HepG2 (cell line): ENCODE data around the gene PPOX. TPM values are rescaled to one million over a fixed set of nuclear protein-coding genes. Genes with fewer than 3 reads are reported as not detected.

Experiments
- ATAC-seq: fragments of 200-7000 bp; cut with Tn5 transposase; 3 replicates; pipeline ENCODE4 v1.9.1; 2020; ENCODE audit warnings: mild to moderate bottlenecking, moderate library complexity
- BruUV-seq: library from RNA; stranded (reverse); fragments of 400-500 nt; replicated peaks from 2 replicates; lab custom pipeline; 2021; lab: Mats Ljungman, UMichigan
- CTCF ChIA-PET: fragments of 300-600 bp; formaldehyde crosslinking; extraction: SDS; loops from one replicate; lab custom pipeline; 2021; ENCODE audit warnings: low total read pairs, inconsistent platforms, low intra/inter-chr PET ratio; lab: Yijun Ruan, JAX
- POLR2A ChIA-PET: fragments of 350-600 bp; sonication (Branson Sonifier 250); formaldehyde crosslinking; loops from one replicate; lab custom pipeline; 2020; ENCODE audit warnings: antibody characterized with exemption, inconsistent platforms; lab: Yijun Ruan, JAX
- DNase-seq: peaks from one replicate; pipeline ENCODE4 v3.0.0-alpha.2; 2015; ENCODE audit warnings: low spot score
- FAIRE-seq: peaks from 3 replicates; lab custom pipeline; 2011; peaks lifted over from hg19 to GRCh38; lab: Jason Lieb, UNC
- H2AFZ ChIP-seq: one replicate; pipeline ENCODE4 v1.6.1; 2011; ENCODE audit warnings: low read length, inconsistent platforms
- H3K27ac ChIP-seq: fragments of 300-600 bp; 3 replicates; pipeline ENCODE4 v1.8.0; 2011; ENCODE audit warnings: mixed run types, mild to moderate bottlenecking, mixed read lengths, low read length, inconsistent platforms; ENCODE audit not compliant: insufficient read depth; ENCODE audit errors: extremely low read length
- H3K27me3 ChIP-seq, 2 experiments: fragments of 200-600 bp in 1 of 2; 2 replicates in 1 of 2; 3 replicates in 1 of 2; pipeline versions ENCODE4 v1.6.0 to v1.8.0; 2011; ENCODE audit warnings: low read length in 2 of 2, mild to moderate bottlenecking in 2 of 2, moderate library complexity in 2 of 2, inconsistent platforms in 1 of 2; ENCODE audit not compliant: insufficient read depth in 2 of 2, control insufficient read depth in 1 of 2
- H3K36me3 ChIP-seq, 2 experiments: fragments of 200-600 bp in 1 of 2; replicated peaks in 1 of 2; 2 replicates in 1 of 2; 3 replicates in 1 of 2; pipeline versions ENCODE4 v1.5.1 to v1.8.0; 2011; ENCODE audit warnings: low read length in 2 of 2, inconsistent platforms in 1 of 2; ENCODE audit not compliant: insufficient read depth in 2 of 2, control insufficient read depth in 1 of 2
- H3K4me1 ChIP-seq: 2 replicates; pipeline ENCODE4 v1.5.1; 2012; ENCODE audit warnings: low read length, inconsistent platforms; ENCODE audit not compliant: insufficient read depth
- H3K4me2 ChIP-seq: 2 replicates; pipeline ENCODE4 v1.6.0; 2011; ENCODE audit warnings: low read depth, low read length, inconsistent platforms
- H3K4me3 ChIP-seq, 3 experiments: fragments of 200-600 bp in 1 of 3; sonication (generic), shearing (Covaris generic) in 1 of 3; replicated peaks in 1 of 3; 2 replicates each; pipeline ENCODE4 v1.5.1; 2011 to 2016; ENCODE audit warnings: low read length in 3 of 3, inconsistent platforms in 2 of 3, low read depth in 2 of 3, mild to moderate bottlenecking in 2 of 3, control low read depth in 1 of 3, mixed read lengths in 1 of 3; ENCODE audit not compliant: insufficient read depth in 1 of 3
- H3K79me2 ChIP-seq: one replicate; pipeline ENCODE4 v1.6.1; 2011; ENCODE audit warnings: low read length, inconsistent platforms; ENCODE audit not compliant: insufficient read depth
- H3K9ac ChIP-seq: 2 replicates; pipeline ENCODE4 v1.6.0; 2011; ENCODE audit warnings: mild to moderate bottlenecking, low read depth, low read length, inconsistent platforms; ENCODE audit not compliant: insufficient read depth
- H3K9me3 ChIP-seq: 2 replicates; pipeline ENCODE4 v1.5.1; 2012; ENCODE audit warnings: mild to moderate bottlenecking, low read length
- H4K20me1 ChIP-seq: 2 replicates; pipeline ENCODE4 v1.6.0; 2011; ENCODE audit warnings: inconsistent platforms, mild to moderate bottlenecking, low read length, moderate library complexity; ENCODE audit not compliant: insufficient read depth
- CREB1 ChIP-seq, 2 experiments: fragments of 450-650 bp in 1 of 2; IDR thresholded peaks; 2 replicates each; pipeline ENCODE4 v1.6.1; 2016 to 2017; ENCODE audit warnings: control low read depth in 1 of 2, mild to moderate bottlenecking in 1 of 2, missing compliant biosample characterization in 1 of 2, missing genetic modification characterization in 1 of 2
- MIXL1 ChIP-seq: IDR thresholded peaks from 2 replicates; pipeline ENCODE4 v1.6.1; 2016
- NBN ChIP-seq: fragments of 450-650 bp; conservative IDR thresholded peaks from 2 replicates; pipeline ENCODE4 v1.6.1; 2017
- NFYC ChIP-seq: IDR thresholded peaks from 2 replicates; pipeline ENCODE4 v1.6.1; 2016; ENCODE audit warnings: missing genetic modification reagents, missing compliant biosample characterization
- RBFOX2 ChIP-seq: fragments of 200-400 bp; formaldehyde crosslinking; IDR thresholded peaks from 2 replicates; pipeline ENCODE4 v1.6.1; 2017; ENCODE audit warnings: low read depth, mild to moderate bottlenecking, low read length
- ZNF317 ChIP-seq: sonication (generic); formaldehyde crosslinking; IDR thresholded peaks from 2 replicates; pipeline ENCODE4 v1.5.0; 2020; ENCODE audit warnings: mild to moderate bottlenecking, missing genetic modification reagents
- WGBS: methylation state at CpG from one replicate; pipeline ENCODE4 v1.1.6; 2017; ENCODE audit warnings: low lambda C conversion rate; 5-methylcytosine and 5-hydroxymethylcytosine counted together
- in situ Hi-C: cut with HindIII; loops from 2 replicates; pipeline ENCODE4 v1.10.0; 2017; ENCODE audit warnings: low pct_unique_long_range_greater_than_20kb; ENCODE audit not compliant: extremely low pct_ligation_motif_present
- intact Hi-C: fragments of 100-400 bp; cut with micrococcal nuclease; formaldehyde crosslinking; loops from one replicate; pipeline ENCODE4 v1.10.0; 2022; ENCODE audit not compliant: unreplicated experiment
- polyA plus RNA-seq, 8 experiments: library from polyadenylated mRNA; depleted of rRNA in 3 of 8; stranded (reverse) in 7 of 8; unstranded in 1 of 8; fragments of >200 nt; fragmentation: Illumina TruSeq in 4 of 8; extraction: Trizol in 4 of 8; gene quantifications; 2 replicates each; pipeline versions ENCODE4 v1.2.1 to v1.2.3, GENCODE V29; 2011 to 2016; ENCODE audit warnings: low read depth in 4 of 8, missing spikeins in 1 of 8, mixed read lengths in 1 of 8; ENCODE audit not compliant: insufficient read depth in 1 of 8
- total RNA-seq, 5 experiments: library from RNA; depleted of rRNA; stranded (reverse); fragments of >200 nt; fragmentation: Illumina TruSeq; extraction: Trizol; gene quantifications; 2 replicates each; pipeline ENCODE4 v1.2.3, GENCODE V29; 2016; ENCODE audit warnings: low read depth in 1 of 5

PPOX gene
- total and polyA plus RNA-seq, 2 of the 13 experiments (the other 11 are each of a cell fraction or from before 2014, with no cell fraction given): 15.5 to 27.7 TPM

- ATAC-seq (no peak), DNase-seq (no peak), FAIRE-seq (no peak)
- Histone ChIP-seq H3K4me3 (no peak overlapping the region), H3K27me3 (no peaks in the 10 kb centered on the region), H3K4me2 (no peak overlapping the region), H2AFZ (no peak overlapping the region), H3K9ac (no peak overlapping the region), H3K4me1 (peaks cover 16% of the 10 kb centered on the region), H3K79me2 (peaks cover 2% of the 10 kb centered on the region), H4K20me1 (no peaks in the 10 kb centered on the region), H3K9me3 (no peaks in the 10 kb centered on the region), H3K27ac (no peak overlapping the region), H3K36me3 (peaks cover 11 to 43% of the 10 kb centered on the region in 2 experiments)
- WGBS: 84% methylated on average over 5 of the region's 5 CpGs
- TF ChIP-seq ZNF317: no peak
- no peak for TF ChIP-seq CREB1 (IDR thresholded peaks at IDR 0.05)
- TF ChIP-seq CREB1 (CRISPR knock-in tag; IDR thresholded peaks at IDR 0.05): no peak
- TF ChIP-seq NBN: no peak
- no peak for TF ChIP-seq MIXL1
- no TSS peak for BruUV-seq
- in situ Hi-C loops (no loop called here), intact Hi-C loops (no loop called here)
- ChIA-PET CTCF (no interaction called here), POLR2A (no interaction called here)
These were observed 5.0 kb downstream of the PPOX start for GRCh38 chr1:161171191-161171590.

GRCh38 chr1:161171696-161172095 lies 5.5 kb downstream of the PPOX start:
- H3K27ac ChIP-seq: no peak overlapping the region
- no TSS peak for BruUV-seq
- no peak overlapping the region for H3K4me3 ChIP-seq
- H3K4me2 ChIP-seq: no peak overlapping the region
- 0 out of 2 replicates have a peak, but pooled peaks have one; percentile 16 for TF ChIP-seq RBFOX2
- no peak for TF ChIP-seq NFYC (CRISPR knock-in tag)
- peaks cover 7% of the 10 kb centered on the region for H3K79me2 ChIP-seq
- in situ Hi-C loops (no loop called here), intact Hi-C loops (no loop called here)
- no peaks in the 10 kb centered on the region for H3K27me3 ChIP-seq
- H3K9ac ChIP-seq: no peak overlapping the region
- H4K20me1 ChIP-seq: no peaks in the 10 kb centered on the region
- H3K4me1 ChIP-seq: peaks cover 21% of the 10 kb centered on the region
- H2AFZ ChIP-seq: no peak overlapping the region
- H3K9me3 ChIP-seq: no peaks in the 10 kb centered on the region
- H3K36me3 ChIP-seq: peaks cover 11 to 43% of the 10 kb centered on the region in 2 experiments
- ATAC-seq: no peak
- POLR2A ChIA-PET: no interaction called here
- no peak for DNase-seq
- CTCF ChIA-PET: no interaction called here
- FAIRE-seq: no peak
- 96% methylated on average over 11 of the region's 12 CpGs for WGBS
